ENCODE measurements around the gene SLC25A21.

- TF ChIP-seq POLR2A (IDR thresholded peaks at IDR 0.05): no peak
- no peak for TF ChIP-seq CTCF (IDR thresholded peaks at IDR 0.05)
These were observed 422.2 kb downstream of the SLC25A21 start for GRCh38 chr14:36750244-36750643.

All from lower leg skin (tissue), 3 donors.